Measurements from ENCODE around the gene TMEM184C.

DNA sequence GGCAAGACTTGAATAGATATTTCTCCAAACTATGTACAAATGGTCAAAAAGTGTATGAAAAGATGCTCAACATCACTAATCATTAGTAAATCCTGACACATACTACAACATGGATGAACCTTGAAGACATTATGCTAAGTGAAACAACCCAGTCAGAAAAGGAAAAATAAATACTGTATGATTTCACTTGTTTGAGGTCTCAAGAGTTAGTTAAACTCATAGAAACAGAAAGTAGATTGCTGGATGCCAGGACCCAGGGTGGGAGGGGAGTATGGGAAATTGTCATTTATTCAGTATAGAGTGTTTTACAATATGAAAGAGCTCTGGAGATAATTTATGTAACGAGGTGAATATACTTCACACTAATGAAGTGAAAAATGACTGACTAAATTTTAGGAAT is 34.4 kb downstream of the TMEM184C start:
- TF ChIP-seq, protein P1, sequence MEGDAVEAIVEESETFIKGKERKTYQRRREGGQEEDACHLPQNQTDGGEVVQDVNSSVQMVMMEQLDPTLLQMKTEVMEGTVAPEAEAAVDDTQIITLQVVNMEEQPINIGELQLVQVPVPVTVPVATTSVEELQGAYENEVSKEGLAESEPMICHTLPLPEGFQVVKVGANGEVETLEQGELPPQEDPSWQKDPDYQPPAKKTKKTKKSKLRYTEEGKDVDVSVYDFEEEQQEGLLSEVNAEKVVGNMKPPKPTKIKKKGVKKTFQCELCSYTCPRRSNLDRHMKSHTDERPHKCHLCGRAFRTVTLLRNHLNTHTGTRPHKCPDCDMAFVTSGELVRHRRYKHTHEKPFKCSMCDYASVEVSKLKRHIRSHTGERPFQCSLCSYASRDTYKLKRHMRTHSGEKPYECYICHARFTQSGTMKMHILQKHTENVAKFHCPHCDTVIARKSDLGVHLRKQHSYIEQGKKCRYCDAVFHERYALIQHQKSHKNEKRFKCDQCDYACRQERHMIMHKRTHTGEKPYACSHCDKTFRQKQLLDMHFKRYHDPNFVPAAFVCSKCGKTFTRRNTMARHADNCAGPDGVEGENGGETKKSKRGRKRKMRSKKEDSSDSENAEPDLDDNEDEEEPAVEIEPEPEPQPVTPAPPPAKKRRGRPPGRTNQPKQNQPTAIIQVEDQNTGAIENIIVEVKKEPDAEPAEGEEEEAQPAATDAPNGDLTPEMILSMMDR (IDR thresholded peaks at IDR 0.05), result no peak
- TF ChIP-seq EZH2 (IDR thresholded peaks at IDR 0.05), result no peak
- TF ChIP-seq EZH2phosphoT487 (IDR thresholded peaks at IDR 0.05), result no peak
